ENCODE measurements around the gene HAS3. TPM values are rescaled to one million over a fixed set of nuclear protein-coding genes. Genes with fewer than 3 reads are reported as not detected.

The HAS3 gene
- total RNA-seq, 1 experiment from 2014 or later, result 100 TPM

DNA sequence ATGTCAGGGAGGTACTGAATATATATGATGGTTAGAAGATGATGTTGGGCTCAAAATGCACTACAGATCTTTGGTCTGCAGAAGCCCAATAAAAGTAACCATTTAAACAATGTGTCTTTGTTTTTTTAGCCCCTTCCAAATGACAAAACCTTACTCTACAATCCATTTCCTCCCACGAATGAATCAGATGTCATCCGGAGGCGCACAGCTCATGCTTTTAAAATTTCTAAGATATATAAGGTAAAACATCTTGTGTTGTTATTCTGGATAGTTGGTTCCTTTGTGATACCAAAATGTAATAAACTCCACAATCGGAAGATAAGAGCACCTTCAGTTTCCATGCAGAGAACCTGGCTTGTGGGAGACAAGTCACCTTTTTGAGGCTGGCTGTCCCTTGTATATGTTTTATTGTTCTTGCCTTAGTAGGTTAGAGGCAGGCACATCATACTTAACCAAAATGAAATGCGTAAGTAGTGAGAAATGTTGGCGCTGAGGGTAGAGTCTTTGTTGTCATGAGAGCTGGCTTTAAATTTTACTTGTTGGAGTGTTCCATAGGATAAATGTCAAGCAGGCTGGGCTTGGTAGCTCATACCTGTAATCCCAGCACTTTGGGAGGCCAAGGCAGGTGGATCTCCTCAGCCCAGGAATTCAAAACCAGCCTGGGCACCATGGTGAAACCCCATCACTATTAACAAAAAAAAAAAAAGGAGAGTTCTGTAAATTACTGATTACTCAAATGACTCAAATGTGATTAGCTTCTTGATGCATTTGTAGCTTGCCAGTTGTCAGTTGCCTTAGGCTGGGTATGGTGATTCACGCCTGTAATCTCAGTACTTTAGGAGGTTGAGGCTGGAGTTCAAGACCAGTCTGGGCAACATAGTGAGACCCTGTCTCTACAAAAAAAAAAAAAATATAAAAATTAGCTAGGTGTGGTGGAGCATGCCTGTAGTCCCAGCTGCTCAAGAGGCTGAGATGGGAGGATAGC is 61.8 kb downstream of the HAS3 start:
- no peak overlapping the region for H3K4me2 ChIP-seq (ENCODE audit: insufficient read depth, insufficient read length, low read length)
- no peak overlapping the region for H3K23ac ChIP-seq (ENCODE audit: insufficient read length, low read depth, low read length)
- H3K4ac ChIP-seq (ENCODE audit: low read depth, low read length), result no peak overlapping the region
- 0 out of 4 replicates have a peak, but pooled peaks cover 0 to 7% of the 10 kb centered on the region in 2 experiments for H3K4me1 Mint-ChIP-seq
- no peak overlapping the region for H3K4me3 Mint-ChIP-seq
- H4K5ac ChIP-seq (ENCODE audit: insufficient read length, low read depth, low read length), result no peak overlapping the region
- no peaks in the 10 kb centered on the region for H3K9me3 ChIP-seq (ENCODE audit: control insufficient read depth, low read depth, low read length)
- H3K9ac ChIP-seq (ENCODE audit: extremely low read depth, insufficient read length, low read length), result no peak overlapping the region
- TF ChIP-seq, protein P1, sequence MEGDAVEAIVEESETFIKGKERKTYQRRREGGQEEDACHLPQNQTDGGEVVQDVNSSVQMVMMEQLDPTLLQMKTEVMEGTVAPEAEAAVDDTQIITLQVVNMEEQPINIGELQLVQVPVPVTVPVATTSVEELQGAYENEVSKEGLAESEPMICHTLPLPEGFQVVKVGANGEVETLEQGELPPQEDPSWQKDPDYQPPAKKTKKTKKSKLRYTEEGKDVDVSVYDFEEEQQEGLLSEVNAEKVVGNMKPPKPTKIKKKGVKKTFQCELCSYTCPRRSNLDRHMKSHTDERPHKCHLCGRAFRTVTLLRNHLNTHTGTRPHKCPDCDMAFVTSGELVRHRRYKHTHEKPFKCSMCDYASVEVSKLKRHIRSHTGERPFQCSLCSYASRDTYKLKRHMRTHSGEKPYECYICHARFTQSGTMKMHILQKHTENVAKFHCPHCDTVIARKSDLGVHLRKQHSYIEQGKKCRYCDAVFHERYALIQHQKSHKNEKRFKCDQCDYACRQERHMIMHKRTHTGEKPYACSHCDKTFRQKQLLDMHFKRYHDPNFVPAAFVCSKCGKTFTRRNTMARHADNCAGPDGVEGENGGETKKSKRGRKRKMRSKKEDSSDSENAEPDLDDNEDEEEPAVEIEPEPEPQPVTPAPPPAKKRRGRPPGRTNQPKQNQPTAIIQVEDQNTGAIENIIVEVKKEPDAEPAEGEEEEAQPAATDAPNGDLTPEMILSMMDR (conservative IDR thresholded peaks at IDR 0.05), result no peak
- H4K91ac ChIP-seq (ENCODE audit: insufficient read length, low read depth, low read length), result no peak overlapping the region
- H3K79me2 ChIP-seq (ENCODE audit: insufficient read depth, low read length), result no peaks in the 10 kb centered on the region
- H3K27me3 Mint-ChIP-seq (ENCODE audit: low read depth), result no peaks in the 10 kb centered on the region
- no peak overlapping the region for H2BK5ac ChIP-seq (ENCODE audit: insufficient read length, low read length)
- peaks cover 38 to 83% (median 64%) of the 10 kb centered on the region in 3 experiments; a peak in 6 of 7 replicates for H3K36me3 Mint-ChIP-seq (ENCODE audit: insufficient read depth in 1 of 3, low read depth in 3 of 3)
- no peaks in the 10 kb centered on the region for H3K9me3 Mint-ChIP-seq
- H2AFZ ChIP-seq (ENCODE audit: low read length), result no peak overlapping the region
- H2BK20ac ChIP-seq (ENCODE audit: low read depth, low read length, poor library complexity, severe bottlenecking), result no peak overlapping the region
- no peaks in the 10 kb centered on the region for H3K4me1 ChIP-seq (ENCODE audit: insufficient read depth, low read length)
- H4K8ac ChIP-seq (replicated peaks; ENCODE audit: insufficient read length, low read depth, low read length), result no peak overlapping the region
- H2BK12ac ChIP-seq (ENCODE audit: insufficient read length, low read depth, low read length), result no peak overlapping the region
- H3K27ac ChIP-seq (ENCODE audit: insufficient read length, low read depth, low read length), result no peak overlapping the region
- H3K14ac ChIP-seq (ENCODE audit: insufficient read depth, low read length), result no peak overlapping the region
- DNase-seq, result no peak
- H3K18ac ChIP-seq (ENCODE audit: insufficient read length, low read depth, low read length), result no peak overlapping the region
- H3K23me2 ChIP-seq (ENCODE audit: insufficient read length, low read depth, low read length, poor library complexity, severe bottlenecking), result no peaks in the 10 kb centered on the region
- H3K56ac ChIP-seq (ENCODE audit: insufficient read length, low read depth, low read length), result no peak overlapping the region
- no peaks in the 10 kb centered on the region for H4K20me1 ChIP-seq (ENCODE audit: control insufficient read depth, insufficient read depth, insufficient read length)
- H2AK5ac ChIP-seq (ENCODE audit: insufficient read length, low read length), result no peak overlapping the region
- no peaks in the 10 kb centered on the region for H3K79me1 ChIP-seq (ENCODE audit: insufficient read depth, low read depth, low read length, poor library complexity, severe bottlenecking)
- H3T11ph ChIP-seq (ENCODE audit: low read length), result no peak overlapping the region
- no peak overlapping the region for H2BK15ac ChIP-seq (ENCODE audit: low read depth, low read length)
- peak overlapping the region in 1 of 3 experiments; percentile 39; a peak in 1 of 7 replicates for H3K27ac Mint-ChIP-seq
- H3K27me3 ChIP-seq (ENCODE audit: insufficient read depth, low read length), result no peaks in the 10 kb centered on the region
- WGBS (ENCODE audit: extremely low coverage, insufficient read length, low lambda C conversion rate), result no CpG with 5 or more reads among the region's 7 CpGs
- no peak overlapping the region for H2BK120ac ChIP-seq (ENCODE audit: low read depth, low read length, poor library complexity, severe bottlenecking)

Other genes with a start within 250 kb of the HAS3 start
- gene CHTF8, start 26.9 kb downstream of the HAS3 start, total RNA-seq (2021), result 168 and 181 TPM in 2 replicates
- gene UTP4, start 27.0 kb downstream of the HAS3 start, total RNA-seq (2021), result 94.0 and 96.3 TPM in 2 replicates
- gene SNTB2, start 81.5 kb downstream of the HAS3 start, total RNA-seq (2021), result 16.8 and 20.2 TPM in 2 replicates
- 27.1 and 28.3 TPM in 2 replicates for gene VPS4A, start 205.7 kb downstream of the HAS3 start, total RNA-seq (2021)
- 36.3 and 36.4 TPM in 2 replicates for gene PDF, start 224.9 kb downstream of the HAS3 start, total RNA-seq (2021)
- 52.3 and 55.3 TPM in 2 replicates for gene COG8, start 233.9 kb downstream of the HAS3 start, total RNA-seq (2021)
- 72.8 and 75.8 TPM in 2 replicates for gene NIP7, start 234.1 kb downstream of the HAS3 start, total RNA-seq (2021)
- gene TMED6, start 246.1 kb downstream of the HAS3 start, total RNA-seq (2021), result 0.31 TPM in 1 of 2 replicates, not detected in the other

Data from H9 (cell line).